ENCODE results near the gene PKP4. TPM values are rescaled to one million over a fixed set of nuclear protein-coding genes. Genes with fewer than 3 reads are reported as not detected.

Gene PKP4
- total and polyA plus RNA-seq, 4 donors: 21.5 to 96.4 (median 32.8) TPM

DNA sequence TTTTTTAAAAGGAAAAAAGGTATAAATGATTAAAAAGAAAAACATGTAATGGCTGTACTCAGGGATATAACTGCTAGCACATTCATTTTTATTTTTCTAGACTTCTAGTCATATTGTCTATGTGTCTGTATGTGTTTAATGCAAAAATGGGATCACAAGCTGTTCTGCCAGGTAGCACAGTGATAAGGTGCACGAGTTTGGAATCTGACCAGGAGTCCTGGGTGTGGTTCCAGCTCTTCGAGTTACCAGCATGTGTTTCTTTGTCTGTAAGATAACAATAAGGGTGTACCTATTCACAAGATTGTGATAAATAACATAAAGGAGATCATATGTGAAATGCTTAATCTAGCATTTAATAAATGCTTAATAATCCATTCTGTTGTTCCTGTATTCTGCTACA lies 145.3 kb downstream of the PKP4 start:
- Histone ChIP-seq H3K27me3 (ENCODE audit: control insufficient read depth in 3 of 3, insufficient read depth in 3 of 3, low read length in 2 of 3) (no peaks in the 10 kb centered on the region), H3K4me3 (no peak overlapping the region), H3K9ac (ENCODE audit: insufficient read depth in 1 of 2, low read length in 2 of 2) (no peak overlapping the region), H3K9me3 (ENCODE audit: control insufficient read depth in 4 of 4, insufficient read depth in 3 of 4, low read length in 3 of 4) (no peaks in the 10 kb centered on the region), H3K27ac (ENCODE audit: low read depth in 1 of 2, low read length in 1 of 2) (no peak overlapping the region), H3K4me1 (ENCODE audit: control insufficient read depth in 5 of 5, insufficient read depth in 5 of 5, low read length in 5 of 5) (peaks cover 0 to 25% (median 4%) of the 10 kb centered on the region in 5 donors), H3K36me3 (ENCODE audit: control insufficient read depth in 4 of 4, insufficient read depth in 4 of 4, low read length in 4 of 4) (peaks cover 0 to 2% (median under 1%) of the 10 kb centered on the region in 4 donors)
- ATAC-seq (ENCODE audit: insufficient read depth, low FRiP score) (no peak), DNase-seq (no peak)
- no peak for TF ChIP-seq CTCF (IDR thresholded peaks at IDR 0.05; ENCODE audit: control extremely low read depth, extremely low read depth)
- 56 to 75% methylated on average over 2 of the region's 2 CpGs for WGBS, 2 donors

GRCh38 chr2:158603205-158603604 lies 146.5 kb downstream of the PKP4 start:
- no peak overlapping the region for H3K4me3 ChIP-seq
- 95 to 98% methylated on average over 3 of the region's 3 CpGs for WGBS, 2 donors
- no peak overlapping the region for H3K9ac ChIP-seq (ENCODE audit: insufficient read depth in 1 of 2, low read length in 2 of 2)
- H3K36me3 ChIP-seq (ENCODE audit: control insufficient read depth in 4 of 4, insufficient read depth in 4 of 4, low read length in 4 of 4): peaks cover 0 to 2% (median under 1%) of the 10 kb centered on the region in 4 donors
- DNase-seq (no peak), ATAC-seq (ENCODE audit: insufficient read depth, low FRiP score) (no peak)
- H3K27ac ChIP-seq (ENCODE audit: low read depth in 1 of 2, low read length in 1 of 2): no peak overlapping the region
- H3K4me1 ChIP-seq (ENCODE audit: control insufficient read depth in 5 of 5, insufficient read depth in 5 of 5, low read length in 5 of 5): peaks cover 0 to 24% (median 4%) of the 10 kb centered on the region in 5 donors
- H3K27me3 ChIP-seq (ENCODE audit: control insufficient read depth in 3 of 3, insufficient read depth in 3 of 3, low read length in 2 of 3): no peaks in the 10 kb centered on the region
- TF ChIP-seq CTCF (IDR thresholded peaks at IDR 0.05; ENCODE audit: control extremely low read depth, extremely low read depth): no peak
- no peaks in the 10 kb centered on the region for H3K9me3 ChIP-seq (ENCODE audit: control insufficient read depth in 4 of 4, insufficient read depth in 3 of 4, low read length in 3 of 4)

GRCh38 chr2:158603986-158604385 lies 147.2 kb downstream of the PKP4 start:
- ATAC-seq (ENCODE audit: insufficient read depth, low FRiP score) (no peak), DNase-seq (no peak)
- no peaks in the 10 kb centered on the region for H3K9me3 ChIP-seq (ENCODE audit: control insufficient read depth in 4 of 4, insufficient read depth in 3 of 4, low read length in 3 of 4)
- no peak overlapping the region for H3K9ac ChIP-seq (ENCODE audit: insufficient read depth in 1 of 2, low read length in 2 of 2)
- H3K27me3 ChIP-seq (ENCODE audit: control insufficient read depth in 3 of 3, insufficient read depth in 3 of 3, low read length in 2 of 3): no peaks in the 10 kb centered on the region
- TF ChIP-seq CTCF (IDR thresholded peaks at IDR 0.05; ENCODE audit: control extremely low read depth, extremely low read depth): no peak
- peaks cover 0 to 2% (median under 1%) of the 10 kb centered on the region in 4 donors for H3K36me3 ChIP-seq (ENCODE audit: control insufficient read depth in 4 of 4, insufficient read depth in 4 of 4, low read length in 4 of 4)
- H3K27ac ChIP-seq (ENCODE audit: low read depth in 1 of 2, low read length in 1 of 2): no peak overlapping the region
- H3K4me3 ChIP-seq: no peak overlapping the region
- 94 to 96% methylated on average over 6 of the region's 6 CpGs for WGBS, 2 donors
- H3K4me1 ChIP-seq (ENCODE audit: control insufficient read depth in 5 of 5, insufficient read depth in 5 of 5, low read length in 5 of 5): peaks cover 0 to 21% (median 4%) of the 10 kb centered on the region in 5 donors

DNA sequence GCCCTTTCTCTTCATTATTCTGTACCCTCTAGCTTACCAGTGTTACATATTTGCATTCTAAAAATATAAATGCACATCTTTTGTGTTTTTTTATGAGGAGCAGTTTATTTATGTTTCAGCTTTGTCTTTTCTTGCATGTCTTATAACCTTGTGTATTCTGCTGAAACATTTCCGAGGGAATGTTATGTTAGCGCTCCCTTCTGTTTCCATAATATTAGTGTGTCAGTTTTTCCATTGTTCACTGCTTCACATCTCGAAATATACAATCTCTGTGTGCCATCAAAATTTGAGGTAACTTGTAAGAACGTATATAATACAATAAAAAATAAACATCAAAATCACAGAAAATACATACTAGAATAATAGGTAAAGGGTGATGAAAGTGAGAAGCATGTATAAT lies 153.3 kb downstream of the PKP4 start:
- H3K9ac ChIP-seq (ENCODE audit: insufficient read depth in 1 of 2, low read length in 2 of 2): no peak overlapping the region
- no peaks in the 10 kb centered on the region for H3K9me3 ChIP-seq (ENCODE audit: control insufficient read depth in 4 of 4, insufficient read depth in 3 of 4, low read length in 3 of 4)
- no peaks in the 10 kb centered on the region for H3K27me3 ChIP-seq (ENCODE audit: control insufficient read depth in 3 of 3, insufficient read depth in 3 of 3, low read length in 2 of 3)
- DNase-seq (peak in 2 of 3 donors; percentile 39 to 44), ATAC-seq (ENCODE audit: insufficient read depth, low FRiP score) (no peak)
- no peaks in the 10 kb centered on the region for H3K36me3 ChIP-seq (ENCODE audit: control insufficient read depth in 4 of 4, insufficient read depth in 4 of 4, low read length in 4 of 4)
- TF ChIP-seq CTCF (IDR thresholded peaks at IDR 0.05; ENCODE audit: control extremely low read depth, extremely low read depth): no peak
- peaks cover 0 to 11% (median 2%) of the 10 kb centered on the region in 5 donors for H3K4me1 ChIP-seq (ENCODE audit: control insufficient read depth in 5 of 5, insufficient read depth in 5 of 5, low read length in 5 of 5)
- WGBS, 2 donors: 77 to 87% methylated on average over 4 of the region's 4 CpGs
- no peak overlapping the region for H3K27ac ChIP-seq (ENCODE audit: low read depth in 1 of 2, low read length in 1 of 2)
- H3K4me3 ChIP-seq: no peak overlapping the region
